Osteocyte (in vitro differentiated cells): ENCODE data around the gene GNAQ. TPM values are rescaled to one million over a fixed set of nuclear protein-coding genes. Genes with fewer than 3 reads are reported as not detected.
A peak's percentile ranks its signal among the peaks of the same experiment; 100 is the strongest.

Experiments used
- DNase-seq: peaks from one replicate; pipeline ENCODE4 v3.0.0; 2021; ENCODE audit warnings: mixed read lengths; ENCODE audit not compliant: unreplicated experiment; ENCODE audit errors: extremely low spot score
- H3K27ac Mint-ChIP-seq: one replicate; pipeline ENCODE4 v1.8.0; 2021; ENCODE audit warnings: mild to moderate bottlenecking, mixed read lengths; ENCODE audit not compliant: unreplicated experiment
- H3K27me3 Mint-ChIP-seq: one replicate; pipeline ENCODE4 v1.8.0; 2021; ENCODE audit warnings: mixed read lengths; ENCODE audit not compliant: unreplicated experiment
- H3K36me3 Mint-ChIP-seq: one replicate; pipeline ENCODE4 v1.8.0; 2021; ENCODE audit warnings: mixed read lengths; ENCODE audit not compliant: unreplicated experiment
- H3K4me1 Mint-ChIP-seq: one replicate; pipeline ENCODE4 v1.8.0; 2021; ENCODE audit warnings: mixed read lengths; ENCODE audit not compliant: unreplicated experiment
- H3K4me3 Mint-ChIP-seq: one replicate; pipeline ENCODE4 v1.8.0; 2021; ENCODE audit warnings: mild to moderate bottlenecking, moderate library complexity, mixed read lengths; ENCODE audit not compliant: unreplicated experiment
- H3K9me3 Mint-ChIP-seq: one replicate; pipeline ENCODE4 v1.8.0; 2021; ENCODE audit warnings: mixed read lengths; ENCODE audit not compliant: unreplicated experiment
- total RNA-seq: library from RNA; stranded (reverse); gene quantifications from 2 replicates; pipeline ENCODE4 v1.2.1, GENCODE V29; 2021
- TF ChIP-seq, protein P1 (sequence below): fragments of 200-600 bp; sonication (generic); IDR thresholded peaks from 2 replicates; pipeline ENCODE4 v1.5.0; 2021; ENCODE audit warnings: antibody characterized with exemption, mild to moderate bottlenecking, moderate library complexity

Gene GNAQ
- total RNA-seq, 1 donor from 2014 or later: 65.9 TPM

DNA sequence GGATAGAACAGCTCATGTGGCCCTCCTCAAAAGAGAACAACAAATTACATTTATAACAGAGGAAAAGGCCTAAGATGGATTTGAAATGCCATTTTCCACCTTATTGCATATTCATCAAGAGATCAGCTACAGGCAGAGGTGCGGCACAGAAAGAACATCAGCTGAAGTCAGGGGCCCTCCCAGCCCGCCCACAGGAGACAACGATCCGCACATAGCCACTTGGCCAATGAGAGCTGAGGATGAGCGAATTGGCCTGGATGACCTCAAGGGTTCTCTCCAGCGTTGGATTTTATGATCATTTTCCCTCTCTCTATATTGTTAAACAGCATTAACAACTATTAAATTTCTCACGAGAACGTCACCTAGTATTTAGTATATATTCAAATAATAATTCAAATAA, 97.6 kb downstream of the GNAQ start:
- Mint-ChIP-seq H3K27me3 (no peaks in the 10 kb centered on the region), H3K9me3 (no peaks in the 10 kb centered on the region), H3K4me3 (no peak overlapping the region), H3K36me3 (peaks cover 5% of the 10 kb centered on the region), H3K4me1 (peaks cover 11% of the 10 kb centered on the region), H3K27ac (no peak overlapping the region)
- TF ChIP-seq, protein P1, sequence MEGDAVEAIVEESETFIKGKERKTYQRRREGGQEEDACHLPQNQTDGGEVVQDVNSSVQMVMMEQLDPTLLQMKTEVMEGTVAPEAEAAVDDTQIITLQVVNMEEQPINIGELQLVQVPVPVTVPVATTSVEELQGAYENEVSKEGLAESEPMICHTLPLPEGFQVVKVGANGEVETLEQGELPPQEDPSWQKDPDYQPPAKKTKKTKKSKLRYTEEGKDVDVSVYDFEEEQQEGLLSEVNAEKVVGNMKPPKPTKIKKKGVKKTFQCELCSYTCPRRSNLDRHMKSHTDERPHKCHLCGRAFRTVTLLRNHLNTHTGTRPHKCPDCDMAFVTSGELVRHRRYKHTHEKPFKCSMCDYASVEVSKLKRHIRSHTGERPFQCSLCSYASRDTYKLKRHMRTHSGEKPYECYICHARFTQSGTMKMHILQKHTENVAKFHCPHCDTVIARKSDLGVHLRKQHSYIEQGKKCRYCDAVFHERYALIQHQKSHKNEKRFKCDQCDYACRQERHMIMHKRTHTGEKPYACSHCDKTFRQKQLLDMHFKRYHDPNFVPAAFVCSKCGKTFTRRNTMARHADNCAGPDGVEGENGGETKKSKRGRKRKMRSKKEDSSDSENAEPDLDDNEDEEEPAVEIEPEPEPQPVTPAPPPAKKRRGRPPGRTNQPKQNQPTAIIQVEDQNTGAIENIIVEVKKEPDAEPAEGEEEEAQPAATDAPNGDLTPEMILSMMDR: no peak
- DNase-seq: no peak

DNA sequence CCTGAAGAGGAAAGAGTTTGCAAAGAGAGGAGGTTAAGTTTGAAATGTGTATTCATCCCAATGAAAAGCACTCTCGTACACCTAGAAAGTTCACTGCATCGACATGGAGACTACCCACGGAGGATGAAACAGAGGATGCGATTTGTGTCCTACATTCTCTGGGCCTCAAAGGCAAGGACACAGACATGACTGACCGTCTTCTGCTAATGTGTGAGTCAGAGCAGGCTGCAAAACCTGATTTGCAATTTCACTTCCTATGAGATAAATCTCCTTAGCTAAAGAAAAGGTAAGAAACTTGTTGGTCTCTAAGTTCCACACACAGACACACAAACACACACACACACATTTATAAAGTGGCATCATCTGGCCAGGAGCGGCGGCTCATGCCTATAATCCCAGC, 98.6 kb downstream of the GNAQ start:
- Mint-ChIP-seq H3K36me3 (peaks cover 8% of the 10 kb centered on the region), H3K4me1 (peaks cover 13% of the 10 kb centered on the region), H3K9me3 (no peaks in the 10 kb centered on the region), H3K27ac (no peak overlapping the region), H3K4me3 (no peak overlapping the region), H3K27me3 (no peaks in the 10 kb centered on the region)
- DNase-seq: no peak
- TF ChIP-seq, protein P1: no peak

DNA sequence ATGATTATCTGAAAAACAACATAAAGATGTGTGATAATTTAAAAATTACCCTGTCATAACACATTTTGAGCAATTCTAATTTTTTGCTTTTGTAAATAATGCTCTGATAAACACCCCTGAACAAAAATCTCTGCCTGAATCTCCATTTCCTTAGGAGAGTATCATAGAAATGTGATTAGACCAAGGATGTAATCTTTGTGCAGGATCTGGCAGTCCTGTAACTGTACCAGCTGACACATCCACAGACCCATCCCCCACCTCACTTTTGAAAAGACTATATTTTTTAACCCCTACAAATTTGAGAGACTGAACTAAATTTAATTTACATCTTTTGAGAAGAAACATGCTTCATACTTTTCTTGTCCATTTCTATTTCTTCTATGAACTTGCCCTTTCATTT, 101.7 kb downstream of the GNAQ start:
- no peaks in the 10 kb centered on the region for H3K27me3 Mint-ChIP-seq
- no peaks in the 10 kb centered on the region for H3K9me3 Mint-ChIP-seq
- peaks cover 44% of the 10 kb centered on the region for H3K4me1 Mint-ChIP-seq
- DNase-seq: no peak
- H3K27ac Mint-ChIP-seq: no peak overlapping the region
- H3K4me3 Mint-ChIP-seq: no peak overlapping the region
- TF ChIP-seq, protein P1: no peak
- H3K36me3 Mint-ChIP-seq: peaks cover 7% of the 10 kb centered on the region

DNA sequence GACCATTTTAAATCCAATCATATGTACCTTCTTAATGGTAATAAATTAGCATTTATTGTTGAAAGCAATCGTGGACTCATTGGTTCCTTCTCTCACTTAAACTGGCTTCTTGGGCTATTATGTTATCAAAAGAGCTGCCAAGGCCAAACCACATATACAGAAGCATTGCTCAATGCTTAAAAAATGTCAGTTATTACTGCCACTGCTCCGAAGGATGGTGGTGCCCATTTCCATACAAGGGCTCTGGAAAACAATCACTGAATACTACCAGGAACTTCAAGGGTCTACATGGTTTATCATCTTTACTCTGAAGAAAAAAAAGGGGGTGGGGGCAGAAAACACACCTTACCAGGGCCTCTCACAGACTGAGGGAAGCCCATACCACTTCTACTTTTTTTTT, 104.3 kb downstream of the GNAQ start:
- TF ChIP-seq, protein P1: no peak
- H3K4me1 Mint-ChIP-seq: peaks cover 60% of the 10 kb centered on the region
- DNase-seq: no peak

DNA sequence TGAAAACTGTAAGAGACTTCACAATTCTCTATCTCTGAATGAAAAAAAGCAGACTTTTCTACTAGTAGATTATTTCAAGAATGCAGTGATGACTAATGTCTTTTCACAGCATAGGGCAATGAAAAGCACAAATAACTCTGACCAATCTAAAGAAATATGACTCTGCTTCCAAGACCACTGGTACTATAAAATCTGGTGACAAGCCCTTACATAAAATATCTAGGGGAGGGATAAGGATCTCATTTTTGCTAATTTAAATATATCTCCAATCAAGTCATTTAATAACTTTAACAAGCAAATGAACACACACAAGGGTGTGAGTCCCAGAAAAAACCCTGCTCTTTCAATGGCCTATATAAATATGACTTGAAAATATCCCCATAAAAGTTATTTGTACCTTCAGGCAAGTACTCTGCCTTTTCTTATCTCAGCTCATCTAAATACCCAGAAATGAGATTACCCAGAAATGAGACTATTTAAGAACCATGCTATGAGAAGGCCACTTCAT, 105.2 kb downstream of the GNAQ start:
- peaks cover 10% of the 10 kb centered on the region for H3K36me3 Mint-ChIP-seq
- H3K9me3 Mint-ChIP-seq: no peaks in the 10 kb centered on the region
- TF ChIP-seq, protein P1: no peak
- DNase-seq: no peak
- H3K4me1 Mint-ChIP-seq: peaks cover 65% of the 10 kb centered on the region
- no peaks in the 10 kb centered on the region for H3K27me3 Mint-ChIP-seq
- H3K27ac Mint-ChIP-seq: peak overlapping the region; percentile 77
- no peak overlapping the region for H3K4me3 Mint-ChIP-seq

More for the DNA sequence above, 104.3 kb downstream of the GNAQ start:
- Mint-ChIP-seq H3K36me3 (peaks cover 7% of the 10 kb centered on the region), H3K27ac (peak overlapping the region; percentile 77), H3K27me3 (no peaks in the 10 kb centered on the region), H3K4me3 (no peak overlapping the region), H3K9me3 (no peaks in the 10 kb centered on the region)
